ENCODE measurements around the gene NEDD4L.
"Not testable (repeated sequence)": the region's sequence is repeated elsewhere in the genome, so short reads cannot be mapped to it uniquely, and the experiment has no call there.

Gene NEDD4L

GRCh38 chr18:58026857-58027256, 17.2 kb upstream of the NEDD4L start:
- DNase-seq (ENCODE audit: low spot score), result no peak

GRCh38 chr18:58027341-58027740, 16.7 kb upstream of the NEDD4L start:
- no peak for DNase-seq (ENCODE audit: low spot score)

DNA sequence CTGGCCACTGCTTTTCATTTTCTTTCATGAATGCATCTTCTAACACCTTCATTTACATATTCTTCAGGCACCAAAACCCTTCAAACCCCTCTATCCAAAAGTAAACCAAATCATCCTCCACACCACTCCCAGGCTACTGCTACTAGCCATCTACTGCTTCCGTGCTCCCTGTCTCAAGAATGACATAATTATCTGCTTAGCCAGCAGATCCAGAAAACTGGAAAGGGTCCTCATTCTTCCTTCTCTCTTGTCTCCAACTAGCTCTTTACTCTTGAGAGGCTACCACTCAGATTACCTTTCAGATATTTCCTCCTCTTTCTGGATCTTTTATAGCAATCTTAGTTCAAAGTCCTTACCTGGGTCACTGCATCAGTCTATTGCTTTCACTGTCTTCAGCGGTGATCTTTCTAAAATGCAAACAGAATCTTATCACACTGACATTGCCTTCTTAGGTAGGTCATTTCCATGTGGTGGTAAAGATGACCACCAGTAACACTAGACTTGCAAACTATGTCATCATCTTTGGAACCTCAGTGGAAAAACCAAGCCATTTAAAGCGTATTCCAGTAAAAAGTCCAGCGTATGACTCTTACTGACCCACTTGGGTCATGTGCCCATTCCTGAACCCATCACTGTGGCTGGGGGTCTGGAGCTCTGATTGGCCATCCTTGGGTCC, 15.8 kb upstream of the NEDD4L start:
- DNase-seq (ENCODE audit: low spot score), result no peak

DNA sequence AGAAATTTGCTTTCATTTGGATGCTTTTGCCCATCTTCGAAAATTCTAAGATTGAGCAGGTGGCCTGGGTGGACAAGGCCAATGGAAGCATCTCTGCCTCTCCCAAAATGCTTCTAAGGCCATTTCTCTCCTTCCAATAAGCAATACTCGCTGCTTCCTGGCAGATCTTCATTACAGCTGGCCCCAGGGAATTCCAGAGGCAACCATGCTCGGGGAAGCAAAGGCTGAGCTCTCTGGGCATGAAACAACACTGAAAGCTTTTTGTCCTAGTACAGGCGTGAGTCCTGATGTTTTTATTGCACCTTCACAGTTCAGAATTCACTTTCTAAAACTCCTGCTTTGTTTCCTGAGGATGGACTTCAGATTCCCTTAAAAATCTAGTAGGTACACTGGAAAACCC, 11.8 kb upstream of the NEDD4L start:
- no peak for DNase-seq (ENCODE audit: low spot score)

GRCh38 chr18:58033216-58033615, 10.8 kb upstream of the NEDD4L start:
- no peak for DNase-seq (ENCODE audit: low spot score)

GRCh38 chr18:58034370-58034769, 9.7 kb upstream of the NEDD4L start:
- no peak for DNase-seq (ENCODE audit: low spot score)

GRCh38 chr18:58037163-58037562, 6.9 kb upstream of the NEDD4L start:
- DNase-seq (ENCODE audit: low spot score), result no peak

GRCh38 chr18:58038063-58038462, 6.0 kb upstream of the NEDD4L start:
- DNase-seq (ENCODE audit: low spot score), result no peak

GRCh38 chr18:58041633-58042032, 2.4 kb upstream of the NEDD4L start:
- DNase-seq (ENCODE audit: low spot score), result no peak

GRCh38 chr18:58042826-58043490, 1.1 kb upstream of the NEDD4L start:
- DNase-seq (ENCODE audit: low spot score), result no peak

- peak; percentile 14 for DNase-seq (ENCODE audit: low spot score)
These were observed 580 bp downstream of the NEDD4L start for GRCh38 chr18:58044370-58045241.

DNA sequence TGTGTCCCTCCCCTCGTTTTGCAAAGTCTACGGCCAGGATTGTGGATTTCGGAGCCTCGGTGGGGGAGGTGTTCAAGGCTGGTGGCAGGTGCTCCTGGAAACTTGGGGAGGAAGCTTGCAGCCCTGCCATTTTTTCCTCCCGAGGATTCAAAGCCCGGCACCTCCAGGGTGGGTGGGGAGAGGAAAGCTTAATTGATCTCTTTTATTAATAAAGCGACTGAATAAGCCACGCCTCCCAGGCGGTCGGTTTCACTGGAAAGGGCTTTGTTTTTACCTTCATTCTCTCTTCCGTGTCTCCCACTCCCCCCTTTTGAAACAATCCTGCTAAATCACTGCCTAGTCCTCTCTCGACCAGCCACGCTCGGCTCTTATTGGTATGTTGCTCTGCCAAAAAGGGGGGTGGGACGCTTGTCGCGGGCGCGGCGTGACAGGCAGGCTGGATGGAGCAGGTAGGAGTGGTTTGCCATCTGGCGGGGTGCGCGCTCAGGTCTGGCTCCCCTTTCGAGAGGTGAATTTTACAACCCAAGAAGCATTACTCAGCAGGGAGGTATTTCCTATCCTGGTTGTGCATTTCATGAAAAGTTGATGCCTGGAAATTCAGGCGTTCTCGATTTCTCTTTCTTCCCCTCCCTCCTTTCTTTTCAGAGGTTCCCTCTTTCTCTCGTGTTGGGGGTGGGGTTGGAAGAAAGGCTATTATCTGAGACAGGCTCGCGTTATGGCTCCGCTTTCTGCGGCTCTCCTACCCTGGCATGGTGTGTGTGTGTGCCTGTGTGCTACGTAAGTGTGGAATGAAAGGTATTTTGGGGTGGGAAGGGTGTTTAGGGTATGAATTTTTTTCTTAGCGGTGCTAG, 1.4 kb downstream of the NEDD4L start:
- DNase-seq (ENCODE audit: low spot score), result peak; percentile 2

DNA sequence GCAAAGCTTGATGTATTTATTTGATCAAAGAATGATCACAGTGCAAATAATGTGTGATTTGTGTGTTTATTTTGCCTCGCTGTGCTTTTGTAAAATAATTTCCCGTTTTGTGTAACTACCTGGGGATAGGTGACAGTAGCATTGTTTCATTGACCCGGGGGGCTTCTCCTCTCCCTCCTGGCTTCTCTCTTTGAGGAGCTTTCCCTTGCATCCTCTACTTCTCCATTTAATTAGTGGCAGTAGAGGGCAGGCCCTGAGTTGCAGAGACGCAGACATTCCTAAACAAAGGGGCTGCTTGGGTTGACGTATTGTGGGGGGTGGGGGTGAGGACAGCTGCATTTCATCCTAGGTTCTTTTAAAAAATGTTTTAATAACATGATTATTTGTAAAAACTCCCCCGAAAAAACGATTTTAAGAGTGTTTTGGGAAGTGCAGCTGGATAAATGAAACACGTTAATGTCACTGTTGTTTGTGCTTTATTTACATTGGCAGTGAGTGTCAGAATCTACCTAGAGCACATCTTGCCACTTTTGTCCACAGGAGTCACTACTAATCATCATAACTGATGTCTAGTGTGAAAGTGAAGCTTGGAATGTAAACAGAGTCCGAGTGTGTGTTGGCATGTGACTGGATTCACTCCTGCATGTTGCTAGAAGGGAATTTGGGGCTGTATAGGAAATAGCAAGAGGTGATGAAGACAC, 2.2 kb downstream of the NEDD4L start:
- no peak for DNase-seq (ENCODE audit: low spot score)

DNA sequence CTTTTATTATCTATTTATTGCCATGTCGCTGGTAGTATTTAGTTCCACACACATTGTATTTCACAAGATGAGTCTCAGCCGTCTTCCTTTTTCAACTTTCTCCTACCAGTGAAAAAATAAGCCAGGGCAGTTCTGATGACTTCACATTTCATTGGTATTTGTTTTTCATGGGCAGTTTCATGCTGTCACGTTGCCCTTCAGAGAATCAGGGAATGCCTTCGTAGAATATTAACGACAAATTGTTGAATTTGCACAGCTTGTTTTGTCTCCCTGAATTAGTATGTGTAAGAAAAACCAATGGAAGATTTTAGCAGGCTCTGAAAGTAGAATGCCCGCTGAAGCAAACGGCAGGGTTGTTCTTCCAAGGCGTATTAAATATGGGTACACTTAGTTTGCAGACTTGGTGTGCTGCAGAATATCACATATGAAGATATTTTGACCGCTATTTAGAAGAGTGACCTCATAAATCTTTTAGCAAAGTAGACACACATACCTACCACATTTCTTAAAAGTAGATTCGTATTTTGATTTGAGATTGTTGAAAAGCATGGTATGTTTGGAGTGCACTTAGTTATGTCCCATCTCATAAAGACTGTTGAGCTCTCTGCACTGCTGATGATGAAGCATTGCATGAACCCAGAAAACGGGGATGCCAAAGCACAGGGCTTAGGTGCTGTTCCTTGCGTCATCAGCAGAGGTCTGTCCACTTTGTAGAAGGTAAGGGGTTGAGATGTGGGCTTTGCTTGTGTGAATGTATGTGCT, 2.9 kb downstream of the NEDD4L start:
- DNase-seq (ENCODE audit: low spot score), result no peak

DNA sequence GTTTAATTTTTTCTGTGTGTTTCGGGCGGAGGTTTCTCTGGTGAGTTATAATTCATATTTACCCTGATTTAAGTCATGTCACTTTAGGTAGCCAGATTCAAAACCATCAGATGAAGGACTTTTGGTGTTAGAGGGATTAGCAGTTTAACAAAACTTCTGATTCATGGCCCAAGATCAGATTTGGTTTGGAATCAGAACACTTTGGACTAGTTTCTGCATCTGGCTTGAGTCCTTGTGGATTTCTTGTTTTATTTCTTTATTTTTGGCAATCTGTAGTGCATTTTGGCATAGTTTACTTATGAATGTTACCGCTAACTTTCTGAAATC, 3.5 kb downstream of the NEDD4L start:
- DNase-seq (ENCODE audit: low spot score), result no peak

- no peak for DNase-seq (ENCODE audit: low spot score)
These were observed 4.1 kb downstream of the NEDD4L start for GRCh38 chr18:58048081-58048642.

- DNase-seq (ENCODE audit: low spot score), result no peak
These were observed 5.1 kb downstream of the NEDD4L start for GRCh38 chr18:58049000-58049688.

DNA sequence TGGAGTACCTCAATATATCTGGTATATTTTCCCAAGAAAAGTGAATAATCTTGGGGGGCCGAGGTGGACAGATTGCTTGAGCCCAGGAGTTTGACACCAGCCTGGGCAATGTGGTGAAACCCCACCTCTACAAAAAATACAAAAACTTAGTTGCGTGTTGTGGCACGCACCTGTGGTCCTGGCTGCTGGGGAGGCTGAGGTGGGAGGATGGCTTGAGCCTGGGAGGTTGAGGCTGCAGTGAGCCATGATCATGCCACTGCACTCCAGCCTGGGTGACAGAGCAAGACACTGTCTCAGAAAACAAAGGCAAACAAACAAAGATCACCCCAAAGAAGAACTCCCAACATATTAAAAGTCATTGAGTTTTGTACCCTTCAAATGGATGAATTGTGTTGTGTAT, 6.9 kb downstream of the NEDD4L start:
- DNase-seq (ENCODE audit: low spot score), result not testable (repeated sequence)

DNA sequence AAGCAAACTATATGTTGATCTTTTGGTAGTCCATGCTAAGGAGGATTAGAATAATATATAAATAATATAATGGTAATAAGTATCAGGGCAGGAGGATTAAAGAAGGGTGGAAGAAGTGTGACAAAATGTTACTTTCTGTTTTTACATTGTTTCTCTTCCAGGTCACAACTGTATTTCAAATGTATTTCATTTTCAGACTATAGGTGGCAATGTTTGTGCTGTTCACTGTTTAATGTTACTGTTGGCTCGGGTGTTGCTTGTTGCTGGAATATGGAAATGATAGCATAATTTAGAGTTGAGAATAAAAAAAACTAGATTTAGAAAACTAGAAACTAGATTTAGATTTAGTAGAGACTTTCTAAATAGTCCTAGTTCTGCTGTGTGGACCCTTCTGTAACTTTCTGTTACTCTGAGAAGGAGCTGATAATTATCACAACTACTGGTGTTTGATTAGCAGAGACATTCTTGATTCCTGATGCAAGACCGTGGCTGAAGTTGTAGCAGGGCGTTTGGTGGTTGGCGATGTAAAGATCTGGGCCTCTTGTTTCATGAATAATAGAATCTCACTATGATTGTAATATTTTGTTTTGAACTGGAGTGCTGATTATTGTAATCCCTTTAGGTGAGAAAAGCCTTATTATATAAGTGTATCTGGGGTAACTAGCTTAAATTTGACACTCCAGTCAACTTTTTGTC, 7.9 kb downstream of the NEDD4L start:
- peak; percentile 17 for DNase-seq (ENCODE audit: low spot score)
